Measurements from ENCODE around the gene KIF2A.
A peak's percentile ranks its signal among the peaks of the same experiment; 100 is the strongest.

The KIF2A gene

GRCh38 chr5:62403411-62404250 is 97.6 kb downstream of the KIF2A start, which contains the start of gene DIMT1 (continued):
- TF ChIP-seq, protein P1, sequence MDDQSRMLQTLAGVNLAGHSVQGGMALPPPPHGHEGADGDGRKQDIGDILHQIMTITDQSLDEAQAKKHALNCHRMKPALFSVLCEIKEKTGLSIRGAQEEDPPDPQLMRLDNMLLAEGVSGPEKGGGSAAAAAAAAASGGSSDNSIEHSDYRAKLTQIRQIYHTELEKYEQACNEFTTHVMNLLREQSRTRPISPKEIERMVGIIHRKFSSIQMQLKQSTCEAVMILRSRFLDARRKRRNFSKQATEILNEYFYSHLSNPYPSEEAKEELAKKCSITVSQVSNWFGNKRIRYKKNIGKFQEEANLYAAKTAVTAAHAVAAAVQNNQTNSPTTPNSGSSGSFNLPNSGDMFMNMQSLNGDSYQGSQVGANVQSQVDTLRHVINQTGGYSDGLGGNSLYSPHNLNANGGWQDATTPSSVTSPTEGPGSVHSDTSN (CRISPR knock-in tag; IDR thresholded peaks at IDR 0.05): 0 out of 2 replicates have a peak, but pooled peaks have one; percentile 69
- TF ChIP-seq ZFP3 (tag by site-specific recombination; IDR thresholded peaks at IDR 0.05; ENCODE audit: low read depth): no peak
- TF ChIP-seq ZNF521 (tag by site-specific recombination; IDR thresholded peaks at IDR 0.05): no peak
- TF ChIP-seq SCRT1 (tag by site-specific recombination; IDR thresholded peaks at IDR 0.05; ENCODE audit: borderline replicate concordance): no peak
- TF ChIP-seq ZNF513 (tag by site-specific recombination; IDR thresholded peaks at IDR 0.05): no peak
- no peak for TF ChIP-seq MYNN (tag by site-specific recombination; IDR thresholded peaks at IDR 0.05; ENCODE audit: borderline replicate concordance)
- TF ChIP-seq ZBTB20 (tag by site-specific recombination; IDR thresholded peaks at IDR 0.05): peak; percentile 93
- no peak for TF ChIP-seq ATF2 (tag by site-specific recombination; IDR thresholded peaks at IDR 0.05; ENCODE audit: low read depth)
- no peak for TF ChIP-seq TSHZ1 (tag by site-specific recombination; IDR thresholded peaks at IDR 0.05; ENCODE audit: borderline replicate concordance)
- no peak for TF ChIP-seq ZNF121 (tag by site-specific recombination; IDR thresholded peaks at IDR 0.05)
- no peak; the same call in 1 of the 2 replicates for TF ChIP-seq KLF1 (tag by site-specific recombination; IDR thresholded peaks at IDR 0.05)
- no peak for TF ChIP-seq ZNF792 (tag by site-specific recombination; IDR thresholded peaks at IDR 0.05)
- no peak for TF ChIP-seq ZNF148 (tag by site-specific recombination; IDR thresholded peaks at IDR 0.05; ENCODE audit: borderline replicate concordance)
- peak; percentile 86 for TF ChIP-seq ZFP37 (tag by site-specific recombination; IDR thresholded peaks at IDR 0.05)
- TF ChIP-seq ZFHX2 (tag by site-specific recombination; conservative IDR thresholded peaks at IDR 0.05): peak; percentile 58
- TF ChIP-seq ZBTB17 (tag by site-specific recombination; IDR thresholded peaks at IDR 0.05): peak; percentile 98
- TF ChIP-seq ZNF610 (tag by site-specific recombination; IDR thresholded peaks at IDR 0.05; ENCODE audit: borderline replicate concordance): no peak; the same call in 1 of the 2 replicates
- no peak; the same call in 1 of the 2 replicates for TF ChIP-seq ZNF785 (tag by site-specific recombination; IDR thresholded peaks at IDR 0.05)
- TF ChIP-seq ZNF449 (tag by site-specific recombination; IDR thresholded peaks at IDR 0.05): peak; percentile 78
- TF ChIP-seq ZNF704 (tag by site-specific recombination; IDR thresholded peaks at IDR 0.05): no peak
- TF ChIP-seq OVOL3 (tag by site-specific recombination; IDR thresholded peaks at IDR 0.05): 0 out of 2 replicates have a peak, but pooled peaks have one; percentile 37
- no peak for TF ChIP-seq ZNF140 (tag by site-specific recombination; IDR thresholded peaks at IDR 0.05)
- no peak; the same call in 1 of the 2 replicates for TF ChIP-seq ZBTB6 (tag by site-specific recombination; IDR thresholded peaks at IDR 0.05)
- TF ChIP-seq ZNF394 (tag by site-specific recombination; IDR thresholded peaks at IDR 0.05; ENCODE audit: borderline replicate concordance): peak; percentile 43; the same call in 1 of the 2 replicates
